Neural progenitor cell (in vitro differentiated cells): Measurements from ENCODE around the gene SHMT1. TPM values are rescaled to one million over a fixed set of nuclear protein-coding genes. Genes with fewer than 3 reads are reported as not detected.

Experiments used
- DNase-seq: peaks from one replicate; pipeline ENCODE4 v3.0.0-alpha.2; 2016; ENCODE audit warnings: low spot score
- H2AFZ ChIP-seq: fragments of 200-600 bp; sonication (generic); replicated peaks from 2 replicates; pipeline ENCODE4 v1.6.1; 2016; ENCODE audit warnings: antibody characterized with exemption
- H3F3A ChIP-seq: fragments of 200-600 bp; sonication (generic); 2 replicates; pipeline ENCODE4 v1.6.1; 2016; ENCODE audit warnings: antibody characterized with exemption, low read depth
- H3K27ac ChIP-seq: fragments of 200-600 bp; sonication (generic); 2 replicates; pipeline ENCODE4 v1.5.1; 2016; ENCODE audit warnings: mild to moderate bottlenecking
- H3K27me3 ChIP-seq: fragments of 200-600 bp; sonication (generic); 2 replicates; pipeline ENCODE4 v1.6.1; 2016; ENCODE audit warnings: mild to moderate bottlenecking, moderate library complexity
- H3K36me3 ChIP-seq: fragments of 200-600 bp; sonication (generic); 2 replicates; pipeline ENCODE4 v1.5.1; 2016
- H3K4me1 ChIP-seq: fragments of 200-600 bp; sonication (generic); 2 replicates; pipeline ENCODE4 v1.6.1; 2016; ENCODE audit warnings: mixed run types
- H3K4me2 ChIP-seq: fragments of 200-600 bp; sonication (generic); 2 replicates; pipeline ENCODE4 v1.6.1; 2016
- H3K4me3 ChIP-seq: fragments of 200-600 bp; sonication (generic); 2 replicates; pipeline ENCODE4 v1.5.1; 2016
- H3K79me2 ChIP-seq: fragments of 200-600 bp; sonication (generic); 2 replicates; pipeline ENCODE4 v1.6.1; 2016; ENCODE audit warnings: low read depth
- H3K9ac ChIP-seq: fragments of 200-600 bp; sonication (generic); 2 replicates; pipeline ENCODE4 v1.6.1; 2016
- H3K9me3 ChIP-seq: fragments of 200-600 bp; sonication (generic); 2 replicates; pipeline ENCODE4 v1.5.1; 2016; ENCODE audit warnings: low read depth
- H4K20me1 ChIP-seq: fragments of 200-600 bp; sonication (generic); 2 replicates; pipeline ENCODE4 v1.6.1; 2016; ENCODE audit warnings: low read depth
- H3K27ac Mint-ChIP-seq: 3 replicates; pipeline ENCODE4 v1.8.0; 2021; ENCODE audit warnings: mixed read lengths
- H3K27me3 Mint-ChIP-seq: 2 replicates; pipeline ENCODE4 v1.8.0; 2022; ENCODE audit warnings: low read depth, mild to moderate bottlenecking, inconsistent platforms, moderate library complexity, mixed read lengths; ENCODE audit not compliant: insufficient read depth
- H3K36me3 Mint-ChIP-seq: 3 replicates; pipeline ENCODE4 v1.8.0; 2021; ENCODE audit warnings: mixed read lengths
- H3K4me1 Mint-ChIP-seq: 3 replicates; pipeline ENCODE4 v1.8.0; 2021; ENCODE audit warnings: mixed read lengths
- H3K4me3 Mint-ChIP-seq: 3 replicates; pipeline ENCODE4 v1.8.0; 2021; ENCODE audit warnings: mild to moderate bottlenecking, moderate library complexity, mixed read lengths
- H3K9me3 Mint-ChIP-seq: 3 replicates; pipeline ENCODE4 v1.8.0; 2020; ENCODE audit warnings: mixed read lengths
- EZH2 ChIP-seq: fragments of 200-600 bp; sonication (generic); IDR thresholded peaks from 2 replicates; pipeline ENCODE4 v1.6.1; 2017; ENCODE audit warnings: antibody characterized with exemption, mild to moderate bottlenecking, moderate library complexity
- EZH2phosphoT487 ChIP-seq: fragments of 200-600 bp; sonication (generic); IDR thresholded peaks from 2 replicates; pipeline ENCODE4 v1.6.1; 2017; ENCODE audit warnings: antibody characterized with exemption
- total RNA-seq: library from RNA; depleted of rRNA; stranded (reverse); fragments of >200 nt; gene quantifications from 2 replicates; pipeline ENCODE4 v1.2.3, GENCODE V29; 2015; ENCODE audit warnings: low replicate concordance
- TF ChIP-seq, protein P1 (sequence below): fragments of 200-600 bp; sonication (generic); IDR thresholded peaks from 2 replicates; pipeline ENCODE4 v1.5.1; 2017; ENCODE audit warnings: antibody characterized with exemption, mild to moderate bottlenecking

Gene SHMT1
- total RNA-seq, 1 donor from 2014 or later = 26.3 TPM

DNA sequence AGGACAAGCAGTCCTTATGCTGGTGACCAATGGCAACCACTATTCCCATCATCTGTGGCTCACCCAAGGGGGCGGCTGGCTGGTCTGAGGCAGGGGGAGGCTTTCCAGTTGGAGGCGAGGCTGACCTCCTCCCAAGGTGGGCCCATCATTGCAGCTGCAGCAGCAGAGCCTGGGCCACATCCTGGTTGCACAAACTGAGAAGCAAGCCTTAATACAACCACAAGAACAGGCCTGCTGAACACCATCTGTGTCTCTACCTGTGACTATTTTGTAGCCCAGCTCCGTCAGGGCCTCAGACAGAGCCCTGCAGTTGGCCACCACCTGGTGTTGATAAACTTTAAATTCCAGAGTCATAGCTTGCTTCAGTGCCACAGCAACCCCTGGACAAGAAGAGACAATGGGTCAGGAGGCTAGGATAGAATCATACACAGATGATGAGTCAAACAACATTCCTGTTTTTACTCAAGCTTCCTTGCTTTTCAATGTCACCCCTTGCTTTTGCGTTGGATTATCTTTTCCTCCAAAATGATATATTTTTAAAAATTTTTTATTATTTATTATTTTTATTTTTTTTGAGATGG lies 30.4 kb downstream of the SHMT1 start:
- no peak overlapping the region for H3K4me2 ChIP-seq
- H4K20me1 ChIP-seq = no peaks in the 10 kb centered on the region
- no peaks in the 10 kb centered on the region for H3F3A ChIP-seq

DNA sequence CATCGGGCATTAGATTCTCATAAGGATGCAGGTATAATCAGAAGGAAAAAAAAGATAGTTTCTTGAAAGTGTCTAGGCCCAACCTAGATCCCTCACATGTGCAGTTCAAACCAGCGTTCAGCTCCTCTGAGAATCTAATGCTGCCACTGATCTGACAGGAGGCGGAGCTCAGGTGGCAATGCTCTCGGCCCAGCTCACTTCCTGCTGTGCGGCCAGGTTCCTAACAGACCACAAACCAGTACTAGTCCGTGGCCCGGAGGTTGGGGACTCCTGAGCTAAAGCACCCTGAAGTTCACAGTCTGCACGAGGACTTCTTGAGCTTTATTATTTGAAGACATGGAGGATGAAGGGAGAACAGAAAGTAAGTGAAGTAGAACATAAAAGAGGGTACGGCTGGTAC lies 31.5 kb downstream of the SHMT1 start:
- H3K9me3 ChIP-seq = no peaks in the 10 kb centered on the region
- no peaks in the 10 kb centered on the region for H3K4me1 ChIP-seq
- Mint-ChIP-seq H3K4me1 (no peaks in the 10 kb centered on the region), H3K36me3 (peaks cover 26% of the 10 kb centered on the region), H3K9me3 (no peaks in the 10 kb centered on the region), H3K27me3 (no peaks in the 10 kb centered on the region), H3K4me3 (no peak overlapping the region), H3K27ac (no peak overlapping the region)
- no peaks in the 10 kb centered on the region for H3K79me2 ChIP-seq
- H3K9ac ChIP-seq = no peak overlapping the region
- H3K27ac ChIP-seq = no peak overlapping the region
- no peaks in the 10 kb centered on the region for H3F3A ChIP-seq
- no peak overlapping the region for H2AFZ ChIP-seq
- H4K20me1 ChIP-seq = no peaks in the 10 kb centered on the region
- no peak for TF ChIP-seq EZH2
- TF ChIP-seq, protein P1, sequence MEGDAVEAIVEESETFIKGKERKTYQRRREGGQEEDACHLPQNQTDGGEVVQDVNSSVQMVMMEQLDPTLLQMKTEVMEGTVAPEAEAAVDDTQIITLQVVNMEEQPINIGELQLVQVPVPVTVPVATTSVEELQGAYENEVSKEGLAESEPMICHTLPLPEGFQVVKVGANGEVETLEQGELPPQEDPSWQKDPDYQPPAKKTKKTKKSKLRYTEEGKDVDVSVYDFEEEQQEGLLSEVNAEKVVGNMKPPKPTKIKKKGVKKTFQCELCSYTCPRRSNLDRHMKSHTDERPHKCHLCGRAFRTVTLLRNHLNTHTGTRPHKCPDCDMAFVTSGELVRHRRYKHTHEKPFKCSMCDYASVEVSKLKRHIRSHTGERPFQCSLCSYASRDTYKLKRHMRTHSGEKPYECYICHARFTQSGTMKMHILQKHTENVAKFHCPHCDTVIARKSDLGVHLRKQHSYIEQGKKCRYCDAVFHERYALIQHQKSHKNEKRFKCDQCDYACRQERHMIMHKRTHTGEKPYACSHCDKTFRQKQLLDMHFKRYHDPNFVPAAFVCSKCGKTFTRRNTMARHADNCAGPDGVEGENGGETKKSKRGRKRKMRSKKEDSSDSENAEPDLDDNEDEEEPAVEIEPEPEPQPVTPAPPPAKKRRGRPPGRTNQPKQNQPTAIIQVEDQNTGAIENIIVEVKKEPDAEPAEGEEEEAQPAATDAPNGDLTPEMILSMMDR = no peak
- no peak for TF ChIP-seq EZH2phosphoT487
- DNase-seq = no peak
- no peaks in the 10 kb centered on the region for H3K27me3 ChIP-seq
- no peaks in the 10 kb centered on the region for H3K36me3 ChIP-seq
- H3K4me3 ChIP-seq = no peak overlapping the region
- H3K4me2 ChIP-seq = no peak overlapping the region

More for the DNA sequence above, 30.4 kb downstream of the SHMT1 start:
- H3K36me3 Mint-ChIP-seq = peaks cover 29% of the 10 kb centered on the region
- no peaks in the 10 kb centered on the region for H3K4me1 ChIP-seq
- no peaks in the 10 kb centered on the region for H3K9me3 ChIP-seq
- H3K4me3 Mint-ChIP-seq = no peak overlapping the region
- H3K27me3 Mint-ChIP-seq = no peaks in the 10 kb centered on the region
- no peak overlapping the region for H3K27ac Mint-ChIP-seq
- DNase-seq = no peak
- no peaks in the 10 kb centered on the region for H3K9me3 Mint-ChIP-seq
- no peak overlapping the region for H3K27ac ChIP-seq
- no peaks in the 10 kb centered on the region for H3K79me2 ChIP-seq
- no peak for TF ChIP-seq EZH2
- TF ChIP-seq EZH2phosphoT487 = no peak
- TF ChIP-seq, protein P1 = no peak
- no peak overlapping the region for H3K4me3 ChIP-seq
- H3K4me1 Mint-ChIP-seq = no peaks in the 10 kb centered on the region
- H2AFZ ChIP-seq = no peak overlapping the region
- H3K36me3 ChIP-seq = no peaks in the 10 kb centered on the region
- H3K9ac ChIP-seq = no peak overlapping the region
- H3K27me3 ChIP-seq = no peaks in the 10 kb centered on the region

DNA sequence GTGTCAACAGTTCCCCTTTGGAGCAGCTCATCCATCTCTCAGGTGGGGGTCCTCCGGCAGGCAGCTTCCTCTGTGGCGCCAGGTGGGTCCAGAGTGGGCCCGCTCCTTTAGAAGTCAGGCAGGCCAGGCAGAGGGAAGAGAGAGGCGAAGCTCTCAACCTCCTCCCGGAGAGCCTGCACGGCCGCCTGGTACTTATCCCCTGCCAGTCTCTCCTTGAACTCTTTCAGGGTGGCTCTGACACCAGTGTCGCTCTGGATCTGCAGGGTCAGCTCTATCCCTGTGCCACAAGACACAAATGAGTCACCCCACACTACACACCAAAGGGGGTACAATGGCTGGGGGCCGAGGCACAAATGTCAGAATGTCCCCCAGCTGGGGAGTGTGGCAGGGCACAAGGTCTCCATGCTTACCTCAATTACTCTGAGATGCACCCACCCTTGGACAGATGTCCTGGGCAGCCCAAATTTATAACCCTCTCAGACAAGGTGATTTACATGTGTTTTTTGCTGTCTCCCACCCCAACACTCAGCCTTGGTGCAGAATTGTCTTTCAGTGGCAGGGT lies 34.6 kb downstream of the SHMT1 start:
- TF ChIP-seq EZH2 (no peak), EZH2phosphoT487 (no peak)
- TF ChIP-seq, protein P1 = no peak
- H3K36me3 ChIP-seq = no peaks in the 10 kb centered on the region
- H3K9me3 Mint-ChIP-seq = no peaks in the 10 kb centered on the region

More for the DNA sequence above, 34.6 kb downstream of the SHMT1 start:
- no peaks in the 10 kb centered on the region for H3F3A ChIP-seq
- H3K4me2 ChIP-seq = no peak overlapping the region
- no peaks in the 10 kb centered on the region for H4K20me1 ChIP-seq
- Mint-ChIP-seq H3K4me1 (no peaks in the 10 kb centered on the region), H3K27me3 (no peaks in the 10 kb centered on the region), H3K4me3 (no peak overlapping the region), H3K36me3 (peaks cover 17% of the 10 kb centered on the region), H3K27ac (no peak overlapping the region)
- H3K79me2 ChIP-seq = no peaks in the 10 kb centered on the region
- H2AFZ ChIP-seq = no peak overlapping the region
- no peaks in the 10 kb centered on the region for H3K4me1 ChIP-seq
- no peak overlapping the region for H3K27ac ChIP-seq
- H3K9me3 ChIP-seq = no peaks in the 10 kb centered on the region
- H3K9ac ChIP-seq = no peak overlapping the region
- no peak overlapping the region for H3K4me3 ChIP-seq
- H3K27me3 ChIP-seq = no peaks in the 10 kb centered on the region
- no peak for DNase-seq
